T follicular helper cell (primary cell): ENCODE data around the gene ARHGEF10L.

ENCODE experiments used
- DNase-seq: peaks from one replicate; pipeline ENCODE4 v3.0.0-alpha.2; 2020; ENCODE audit warnings: low read depth

The ARHGEF10L gene

GRCh38 chr1:17546946-17547670 is 7.6 kb downstream of the ARHGEF10L start:
- DNase-seq = no peak

- DNase-seq = no peak
These were observed 9.9 kb downstream of the ARHGEF10L start for GRCh38 chr1:17549384-17549783.

- no peak for DNase-seq
These were observed 11.5 kb downstream of the ARHGEF10L start for GRCh38 chr1:17550729-17551584.

- no peak for DNase-seq
These were observed 12.3 kb downstream of the ARHGEF10L start for GRCh38 chr1:17551755-17552234.

GRCh38 chr1:17553975-17554700 is 14.6 kb downstream of the ARHGEF10L start:
- no peak for DNase-seq

GRCh38 chr1:17554954-17555353 is 15.5 kb downstream of the ARHGEF10L start:
- DNase-seq = no peak

GRCh38 chr1:17557986-17558385 is 18.5 kb downstream of the ARHGEF10L start:
- no peak for DNase-seq

GRCh38 chr1:17558541-17558940 is 19.0 kb downstream of the ARHGEF10L start:
- no peak for DNase-seq

GRCh38 chr1:17558954-17559614 is 19.6 kb downstream of the ARHGEF10L start:
- DNase-seq = no peak

- no peak for DNase-seq
These were observed 20.3 kb downstream of the ARHGEF10L start for GRCh38 chr1:17559615-17560419.

GRCh38 chr1:17561247-17561548 is 21.7 kb downstream of the ARHGEF10L start:
- DNase-seq = no peak

GRCh38 chr1:17561561-17561985 is 22.1 kb downstream of the ARHGEF10L start:
- no peak for DNase-seq

- DNase-seq = no peak
These were observed 22.9 kb downstream of the ARHGEF10L start for GRCh38 chr1:17562375-17562774.

GRCh38 chr1:17563494-17564281 is 24.2 kb downstream of the ARHGEF10L start:
- no peak for DNase-seq

GRCh38 chr1:17564458-17565393 is 25.2 kb downstream of the ARHGEF10L start:
- DNase-seq = no peak

GRCh38 chr1:17565461-17566252 is 26.2 kb downstream of the ARHGEF10L start:
- no peak for DNase-seq

GRCh38 chr1:17566417-17566816 is 26.9 kb downstream of the ARHGEF10L start:
- no peak for DNase-seq

- no peak for DNase-seq
These were observed 27.4 kb downstream of the ARHGEF10L start for GRCh38 chr1:17566892-17567291.
